SIG-M5 treated with dmso at 0.1 percent for 504 hours (cell line): Measurements from ENCODE around the gene FDPS.
A peak's percentile ranks its signal among the peaks of the same experiment; 100 is the strongest.

Experiments used
- DNase-seq: peaks from one replicate; lab custom pipeline; 2025; ENCODE audit not compliant: unreplicated experiment; lab: John Stamatoyannopoulos, UW

The FDPS gene

GRCh38 chr1:155308493-155309422 lies at the start of gene FDPS:
Gene FDPS, plus strand, starts transcription at chr1:155308866. Its CDS starts 924 bp downstream, at chr1:155309790.
- DNase-seq, result peak; percentile 100

- DNase-seq, result no peak
Observed at GRCh38 chr1:155260276-155260675, 48.4 kb upstream of the FDPS start.

GRCh38 chr1:155261493-155261851 lies 47.2 kb upstream of the FDPS start:
- DNase-seq, result peak; percentile 35

GRCh38 chr1:155261852-155262673 lies 46.6 kb upstream of the FDPS start, which contains the start of gene SCAMP3:
Gene SCAMP3, minus strand, starts transcription at chr1:155262360. Its CDS starts 209 bp downstream, at chr1:155262151.
- peak; percentile 100 for DNase-seq

- no peak for DNase-seq
Observed at GRCh38 chr1:155263067-155263466, 45.6 kb upstream of the FDPS start.

GRCh38 chr1:155266553-155266952 lies 42.1 kb upstream of the FDPS start:
- DNase-seq, result no peak

- no peak for DNase-seq
Observed at GRCh38 chr1:155267373-155267772, 41.3 kb upstream of the FDPS start.

- DNase-seq, result no peak
Observed at GRCh38 chr1:155268630-155269029, 40.0 kb upstream of the FDPS start.

- DNase-seq, result no peak
Observed at GRCh38 chr1:155269381-155269780, 39.3 kb upstream of the FDPS start.

GRCh38 chr1:155272466-155273342 lies 36.0 kb upstream of the FDPS start:
- DNase-seq, result peak; percentile 46

- DNase-seq, result peak; percentile 98
Observed at GRCh38 chr1:155273343-155274245, 35.1 kb upstream of the FDPS start, which contains the start of gene CLK2. Gene CLK2, minus strand, starts transcription at chr1:155273504. Its CDS starts 2,527 bp downstream, at chr1:155270977.

GRCh38 chr1:155277070-155277901 lies 31.4 kb upstream of the FDPS start, which contains the start of gene HCN3:
Gene HCN3, plus strand, starts transcription at chr1:155277463. Its CDS starts 128 bp downstream, at chr1:155277591.
- peak; percentile 98 for DNase-seq

- peak; percentile 75 for DNase-seq
Observed at GRCh38 chr1:155277902-155278688, 30.6 kb upstream of the FDPS start.

- DNase-seq, result no peak
Observed at GRCh38 chr1:155278689-155279160, 29.9 kb upstream of the FDPS start.

GRCh38 chr1:155279268-155279667 lies 29.4 kb upstream of the FDPS start:
- no peak for DNase-seq

GRCh38 chr1:155282488-155283091 lies 26.1 kb upstream of the FDPS start:
- DNase-seq, result no peak

GRCh38 chr1:155284476-155284875 lies 24.2 kb upstream of the FDPS start:
- no peak for DNase-seq
